GM19193 (cell line): ENCODE results near the gene HSP90B1.

Experiments
- POLR2A ChIP-seq: IDR thresholded peaks from 4 replicates; pipeline ENCODE4 v1.6.1; 2011; ENCODE audit not compliant: insufficient read depth, insufficient read length; ENCODE audit errors: extremely low read depth

The HSP90B1 gene

DNA sequence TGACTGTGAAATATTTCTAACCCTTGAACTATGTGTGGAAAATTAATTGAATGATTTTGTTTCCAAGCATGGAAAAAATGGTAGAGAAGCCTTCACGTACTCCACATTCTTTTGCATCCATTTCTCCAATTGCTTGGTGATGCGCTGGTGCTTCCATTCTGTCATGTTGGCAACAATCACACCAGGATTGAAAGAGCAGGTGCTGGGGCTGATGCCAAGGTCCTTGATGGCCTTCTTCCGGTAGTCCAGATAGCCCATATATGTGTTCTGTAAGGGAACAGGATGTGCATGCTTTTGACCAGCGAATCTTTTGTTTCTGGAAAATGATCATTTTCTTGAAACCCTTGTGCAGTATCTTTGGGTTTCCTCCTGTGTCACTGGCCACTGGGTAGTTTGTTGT is 64.0 kb downstream of the HSP90B1 start:
- no peak for TF ChIP-seq POLR2A

DNA sequence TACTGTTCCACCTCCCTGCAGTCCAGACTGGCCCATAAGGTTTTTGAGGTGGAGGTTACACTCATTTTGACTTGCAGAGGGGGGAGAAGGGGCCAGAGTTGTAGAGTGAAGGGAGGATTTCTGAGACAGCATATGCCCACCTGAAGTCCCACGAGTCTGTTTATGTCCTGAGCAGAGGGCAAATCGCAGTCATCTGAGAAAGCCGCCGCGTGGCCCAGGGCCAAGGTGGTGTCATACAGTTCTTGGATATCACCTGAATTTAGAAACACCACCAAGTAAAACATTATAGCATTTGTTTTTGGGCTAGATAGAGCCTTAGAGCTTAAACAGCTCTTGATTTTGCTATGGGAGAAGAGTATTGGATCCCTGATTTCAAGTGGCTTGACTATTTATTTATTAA is 66.4 kb downstream of the HSP90B1 start:
- TF ChIP-seq POLR2A = no peak

DNA sequence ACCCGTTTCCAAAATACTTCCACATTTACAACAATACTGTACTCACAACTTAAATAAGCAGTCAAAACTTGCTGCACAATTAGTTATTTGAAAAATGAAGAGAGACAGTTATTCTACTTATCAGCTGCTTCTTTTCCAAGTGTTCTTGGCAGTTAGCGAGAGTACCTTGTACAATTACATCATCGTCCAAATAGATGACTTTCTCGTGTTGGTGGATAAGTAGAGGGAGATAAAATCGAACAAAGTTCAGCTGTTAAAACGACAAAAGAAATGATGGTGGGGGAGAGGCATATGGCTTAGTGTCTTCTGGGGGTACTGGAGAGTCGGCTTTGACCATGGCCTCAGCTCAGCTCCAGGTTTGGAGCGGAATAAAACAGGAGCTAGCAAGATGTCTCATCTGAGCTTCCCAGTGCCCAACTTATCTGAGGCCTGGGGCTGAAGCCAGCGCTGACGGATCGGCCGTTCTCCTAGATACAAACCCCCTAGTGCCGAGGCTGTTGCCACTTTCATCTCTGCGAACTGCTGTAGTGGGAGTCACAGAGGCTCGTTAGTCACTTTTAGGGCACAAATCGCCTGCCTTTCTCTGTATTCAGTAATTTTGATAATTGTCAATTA is 67.2 kb downstream of the HSP90B1 start:
- no peak for TF ChIP-seq POLR2A
